NCI-H1048 (cell line): ENCODE measurements around the gene RHCE.
"Not testable (repeated sequence)": the region's sequence is repeated elsewhere in the genome, so short reads cannot be mapped to it uniquely, and the experiment has no call there.

ENCODE experiments used
- DNase-seq: peaks from one replicate; lab custom pipeline; 2025; lab: John Stamatoyannopoulos, UW

RHCE gene

DNA sequence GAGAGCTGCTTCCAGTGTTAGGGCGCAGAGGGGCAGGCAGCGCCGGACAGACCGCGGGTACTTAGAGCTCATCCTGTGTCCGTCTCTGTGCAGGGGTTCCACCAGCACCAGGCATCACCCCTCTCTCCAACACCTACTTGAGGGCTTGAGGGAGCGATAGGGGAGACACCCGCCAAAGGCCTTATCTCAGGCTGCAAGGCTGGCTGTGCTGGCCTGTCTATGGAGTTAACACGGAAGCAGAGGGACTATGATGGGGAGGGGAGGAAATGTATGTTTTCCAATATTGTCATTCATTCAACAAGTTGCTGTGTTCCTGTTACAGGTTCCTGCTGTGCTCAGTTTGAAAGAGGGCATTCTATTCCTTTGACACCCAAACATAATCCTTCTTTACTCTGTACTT is at the start of gene RHCE:
Gene RHCE, minus strand, starts transcription at position 111 of the 400 bp plus-strand sequence. Its CDS starts 39 bp downstream, at position 72.
- DNase-seq, result not testable (repeated sequence)

DNA sequence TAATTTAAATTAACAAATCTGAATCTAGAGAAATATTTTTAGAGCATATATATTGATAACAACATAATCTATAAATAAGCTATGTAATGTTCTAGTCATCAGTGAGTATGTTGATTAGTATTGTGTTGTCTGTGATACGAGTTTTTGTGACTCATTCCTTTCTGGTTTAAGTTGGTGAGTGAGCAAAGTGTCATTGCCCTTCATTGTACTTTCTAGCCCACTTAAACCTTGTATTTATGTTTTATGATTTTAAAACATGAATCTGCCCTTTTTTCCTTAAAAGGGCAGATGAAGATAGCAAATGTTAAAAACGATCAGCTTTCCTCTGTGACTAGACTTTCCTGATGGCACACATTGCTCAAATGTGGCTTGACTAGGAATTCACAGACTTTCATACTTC is 48.6 kb upstream of the RHCE start:
- DNase-seq, result no peak

DNA sequence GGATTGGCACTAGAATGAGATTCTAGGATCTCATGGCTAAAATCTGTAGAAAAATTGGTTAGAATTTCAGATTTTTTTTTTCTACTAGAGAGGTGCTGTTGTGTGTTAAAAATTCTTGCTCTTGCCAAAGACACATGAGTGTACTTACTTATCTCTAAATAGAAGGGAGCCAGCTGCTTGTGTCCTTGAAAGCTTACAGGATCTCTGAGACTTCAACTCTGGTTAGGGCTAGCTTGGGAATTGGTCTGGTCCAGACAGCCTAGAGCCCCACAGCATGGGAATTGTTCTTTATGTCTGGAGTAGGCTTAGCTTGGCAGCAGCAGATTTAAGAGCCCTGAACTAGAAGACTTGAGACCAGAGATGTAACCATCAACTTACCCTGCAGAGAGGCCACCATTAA is 47.4 kb upstream of the RHCE start:
- DNase-seq, result no peak

DNA sequence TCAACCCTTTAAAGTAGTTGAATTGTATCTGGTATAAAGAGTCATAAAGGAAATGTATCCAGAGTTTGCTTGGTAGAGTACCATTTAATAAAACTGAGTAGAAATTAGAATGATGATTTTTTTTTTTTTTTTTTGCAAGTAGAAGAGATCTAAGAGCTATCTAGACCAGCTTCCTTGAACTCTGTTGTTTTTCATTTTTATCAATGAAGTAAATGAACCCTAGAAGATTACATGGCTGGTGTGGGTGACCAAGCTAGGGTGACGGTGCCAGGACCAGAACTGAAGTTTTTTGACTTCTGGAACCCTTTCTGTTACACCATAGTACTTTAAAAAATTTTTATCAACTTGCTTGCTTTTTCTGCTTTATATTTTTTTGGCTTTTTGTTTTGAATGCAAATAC is 47.0 kb upstream of the RHCE start:
- no peak for DNase-seq

DNA sequence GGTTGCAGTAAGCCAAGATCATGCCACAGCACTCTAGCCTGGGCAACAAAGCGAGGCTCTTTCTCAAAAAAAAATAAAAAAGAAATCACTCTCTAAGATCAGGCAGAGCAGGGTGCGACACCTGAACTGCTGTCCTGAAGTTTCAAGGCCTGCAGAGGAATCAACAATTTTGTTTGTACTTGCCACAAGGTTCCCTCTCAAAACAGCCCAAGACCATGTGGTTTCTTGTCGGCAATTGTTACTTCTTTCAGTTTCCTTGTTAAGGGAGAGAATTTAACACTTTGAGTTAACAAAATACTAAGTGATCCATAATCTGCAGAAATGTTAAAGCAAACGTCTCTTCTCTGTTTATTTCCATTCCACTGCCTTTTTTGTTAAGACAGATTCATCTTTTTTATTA is 46.6 kb upstream of the RHCE start:
- DNase-seq, result no peak

DNA sequence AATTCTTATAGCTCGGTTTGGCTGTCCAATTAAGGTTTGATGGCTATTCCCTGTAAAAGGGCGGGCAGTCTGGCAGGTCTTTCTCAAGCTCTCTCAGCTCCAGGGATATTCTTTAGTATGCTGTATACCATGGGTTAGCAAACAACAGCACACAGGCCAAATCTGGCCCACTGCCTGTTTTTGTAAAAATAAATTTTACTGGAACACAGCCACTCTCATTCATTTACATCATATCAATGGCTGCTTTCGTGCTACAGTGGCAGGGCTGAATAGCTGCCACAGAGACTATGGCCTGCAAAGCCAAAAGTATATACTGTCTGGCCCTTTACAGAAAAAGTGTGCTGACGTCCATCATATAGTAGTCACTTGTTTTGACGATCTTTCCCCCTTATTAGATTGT is 42.1 kb upstream of the RHCE start:
- DNase-seq, result no peak

DNA sequence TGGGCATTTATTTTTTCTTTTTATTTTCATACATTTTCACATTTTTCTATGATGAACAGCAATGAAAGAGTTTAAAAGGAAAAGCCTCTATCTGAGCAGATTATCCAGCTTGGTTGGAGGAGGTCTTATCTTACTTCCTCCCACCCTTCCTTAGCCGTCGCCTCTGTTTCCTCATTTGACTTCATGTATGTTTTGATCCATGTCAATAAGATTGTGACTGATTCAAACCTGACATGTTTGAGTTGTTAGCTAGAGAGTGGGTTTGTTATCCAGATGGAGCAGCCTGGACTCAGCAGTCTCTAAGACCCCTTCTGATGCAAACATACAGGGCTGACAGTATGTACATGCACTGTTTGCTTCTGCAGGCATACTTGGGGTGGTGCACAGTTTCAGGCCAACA is 41.2 kb upstream of the RHCE start:
- DNase-seq, result no peak

DNA sequence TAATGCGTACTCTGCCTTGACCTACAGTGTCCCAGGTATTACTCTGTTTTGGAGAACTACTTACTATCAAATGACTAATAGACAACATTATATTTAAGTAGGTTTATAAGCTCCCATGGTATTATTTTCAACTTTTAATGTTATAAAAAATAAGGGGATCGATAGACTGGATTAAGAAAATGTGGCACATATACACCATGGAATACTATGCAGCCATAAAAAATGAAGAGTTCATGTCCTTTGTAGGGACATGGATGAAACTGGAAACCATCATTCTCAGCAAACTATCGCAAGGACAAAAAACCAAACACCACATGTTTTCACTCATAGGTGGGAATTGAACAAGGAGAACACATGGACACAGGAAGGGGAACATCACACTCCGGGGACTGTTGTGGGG is 40.2 kb upstream of the RHCE start:
- not testable (repeated sequence) for DNase-seq

DNA sequence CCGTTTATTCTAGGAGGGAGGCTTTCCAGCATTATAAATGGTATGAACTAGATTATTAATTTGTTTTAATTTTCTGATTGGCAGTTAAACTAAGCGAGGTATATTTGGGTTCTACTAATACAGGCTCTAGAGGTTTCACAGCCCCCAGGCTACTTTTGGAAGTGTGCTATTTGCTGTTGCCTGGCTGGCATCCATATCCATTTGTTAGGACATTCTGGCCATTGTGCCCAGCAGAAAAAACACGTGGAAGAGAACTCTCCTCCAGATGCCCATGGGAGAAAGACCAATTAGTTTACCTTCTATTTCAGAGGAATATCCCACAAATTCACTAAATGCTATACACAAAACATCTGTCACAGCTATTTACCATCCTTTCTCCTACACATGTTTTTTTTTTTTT is 39.4 kb upstream of the RHCE start:
- no peak for DNase-seq

DNA sequence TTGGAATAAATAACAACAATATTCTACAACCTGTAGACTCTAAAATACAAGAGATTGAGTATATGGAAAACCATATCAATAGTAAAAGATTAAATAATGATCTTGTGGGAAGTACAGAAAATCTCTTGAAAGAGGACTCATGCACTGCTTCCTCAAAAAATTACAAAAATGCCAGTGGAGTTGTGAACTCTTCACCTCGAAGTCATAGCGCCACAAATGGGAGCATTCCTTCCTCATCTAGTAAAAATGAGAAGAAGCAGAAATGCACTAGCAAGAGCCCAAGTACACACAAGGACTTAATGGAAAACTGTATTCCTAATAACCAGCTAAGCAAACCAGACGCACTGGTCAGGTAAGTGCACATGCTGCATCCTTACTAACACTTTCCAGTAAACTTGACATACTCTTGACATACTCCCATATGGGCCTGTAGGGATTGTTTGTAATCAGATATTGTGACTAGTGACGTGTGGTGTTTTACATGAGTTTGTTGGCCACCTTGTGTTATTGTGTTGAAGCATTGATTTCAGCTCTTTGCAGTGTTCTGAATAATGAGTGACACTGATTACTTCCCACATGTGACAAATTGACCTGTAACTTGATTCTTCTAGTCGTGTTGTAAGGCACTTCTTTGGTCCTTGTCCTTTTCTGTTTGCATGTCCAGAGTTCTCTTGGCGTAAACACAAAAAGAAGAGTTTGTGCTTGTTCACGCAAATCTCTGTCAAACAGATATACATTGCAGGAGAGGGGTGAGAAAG is 38.1 kb upstream of the RHCE start:
- no peak for DNase-seq

DNA sequence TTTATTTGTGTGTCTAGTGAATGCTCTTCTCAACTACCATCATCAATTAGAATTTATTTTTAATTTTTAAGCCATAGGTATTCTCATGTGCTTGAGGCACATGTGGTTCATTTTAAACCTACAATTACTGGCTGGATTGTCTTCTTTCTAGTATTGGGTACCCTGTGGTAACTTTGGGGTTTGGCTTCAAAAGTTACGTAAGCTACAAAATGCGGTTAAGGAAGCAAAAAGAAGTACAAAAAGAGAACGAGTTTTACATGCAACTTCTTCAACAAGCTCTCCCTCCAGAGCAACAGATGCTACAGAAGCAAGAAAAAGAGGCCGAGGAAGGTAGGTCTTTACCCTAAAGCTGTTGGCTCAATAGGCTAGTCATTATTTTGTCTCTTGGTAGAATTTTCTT is 35.9 kb upstream of the RHCE start:
- DNase-seq, result no peak

DNA sequence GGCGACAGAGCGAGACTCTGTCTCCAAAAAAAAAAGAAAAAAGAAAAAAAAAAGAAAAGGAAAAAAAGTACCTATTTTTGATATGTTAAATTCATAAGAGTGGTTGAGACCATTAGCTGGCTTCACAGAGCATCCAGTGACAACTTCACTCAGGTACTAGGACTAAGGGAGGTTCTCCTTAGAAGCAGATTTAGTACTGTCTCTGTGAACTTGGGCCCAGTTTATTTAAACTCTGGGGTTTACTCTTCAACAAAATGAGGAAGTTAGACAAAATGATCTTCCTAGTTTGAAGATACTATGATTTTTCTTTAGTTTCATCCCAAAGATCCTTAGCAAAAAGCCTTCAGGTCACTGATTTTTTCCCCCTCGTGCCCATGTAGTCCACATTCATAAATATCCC is 31.3 kb upstream of the RHCE start:
- DNase-seq, result no peak

DNA sequence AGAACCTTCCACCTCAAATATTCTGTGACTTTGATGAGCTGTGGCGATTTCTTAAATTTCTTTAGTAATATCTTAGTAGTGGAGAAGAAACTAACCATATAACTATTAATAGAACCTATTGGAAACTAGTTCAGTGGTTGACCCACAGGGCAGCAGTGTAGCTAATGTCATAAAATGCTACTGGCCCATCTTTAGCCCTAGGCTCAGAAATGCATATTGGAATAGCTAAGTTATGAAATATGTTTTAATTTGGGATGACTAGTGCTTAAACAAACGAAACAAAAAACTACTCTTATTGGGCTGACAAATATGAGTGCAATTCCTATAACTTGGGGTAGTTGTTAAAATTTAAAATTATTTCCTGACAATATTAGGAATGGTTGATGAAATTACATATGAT is 30.3 kb upstream of the RHCE start:
- no peak for DNase-seq

DNA sequence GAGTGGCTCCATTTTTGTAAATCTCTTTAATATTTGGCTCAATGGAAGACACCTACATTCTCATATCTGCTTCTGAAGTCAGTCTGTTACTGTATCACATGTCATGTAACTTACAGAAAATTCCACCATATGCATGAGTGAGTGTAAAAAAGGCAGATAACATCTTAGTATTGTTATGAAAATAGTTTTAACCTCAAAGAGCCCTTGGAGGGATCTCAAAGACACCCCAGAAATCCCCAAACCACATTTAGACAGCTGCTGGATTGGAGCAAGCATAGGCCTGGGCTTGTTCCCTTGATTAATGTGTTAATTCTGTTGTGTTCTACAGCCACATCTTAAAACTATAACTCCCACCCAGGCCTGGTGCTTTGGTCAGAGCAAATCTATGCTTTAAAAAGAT is 26.9 kb upstream of the RHCE start:
- no peak for DNase-seq

DNA sequence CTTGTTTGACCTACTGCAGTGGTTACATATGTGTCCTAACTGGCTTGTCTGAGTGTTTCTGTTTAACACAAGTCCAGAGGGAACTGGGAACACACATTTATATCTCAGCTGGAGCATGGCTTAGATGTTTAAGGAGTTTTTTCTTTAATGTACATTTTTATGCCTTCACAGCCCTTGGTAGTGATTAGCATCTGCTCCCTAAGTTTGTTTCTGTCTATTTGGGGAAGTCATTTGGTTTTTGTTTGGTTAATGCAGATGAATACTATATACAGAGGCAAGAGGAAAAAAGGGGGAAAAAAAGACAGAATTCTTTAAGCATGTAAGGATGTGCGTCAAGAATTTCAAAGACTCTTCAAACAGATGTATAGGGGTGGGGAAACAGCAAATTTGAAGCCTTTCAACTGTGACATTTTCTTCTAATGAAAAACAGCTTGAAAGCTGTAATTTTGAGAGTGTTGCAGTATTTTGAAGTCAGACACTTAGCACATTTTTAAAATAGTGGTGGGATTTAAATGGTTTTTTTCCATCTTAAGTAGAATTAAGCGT is 25.4 kb upstream of the RHCE start:
- no peak for DNase-seq

DNA sequence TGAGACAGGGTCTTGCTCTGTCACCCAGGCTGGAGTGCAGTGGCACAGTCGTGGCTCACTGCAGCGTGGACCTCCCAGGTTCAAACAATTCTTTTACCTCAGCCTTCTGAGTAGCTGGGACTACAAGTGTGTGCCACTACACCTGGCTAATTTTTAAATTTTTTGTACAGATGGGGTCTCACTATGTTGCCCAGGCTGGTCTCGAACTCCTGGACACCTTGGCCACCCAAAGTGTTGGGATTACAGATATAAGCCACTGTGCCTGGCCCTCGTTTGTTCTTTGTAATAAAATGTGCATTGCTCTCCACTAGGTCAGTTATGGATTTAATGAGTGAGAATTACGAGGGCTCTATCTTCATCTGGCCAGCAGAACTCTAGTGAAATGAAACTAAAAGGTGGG is 24.0 kb upstream of the RHCE start:
- DNase-seq, result not testable (repeated sequence)

DNA sequence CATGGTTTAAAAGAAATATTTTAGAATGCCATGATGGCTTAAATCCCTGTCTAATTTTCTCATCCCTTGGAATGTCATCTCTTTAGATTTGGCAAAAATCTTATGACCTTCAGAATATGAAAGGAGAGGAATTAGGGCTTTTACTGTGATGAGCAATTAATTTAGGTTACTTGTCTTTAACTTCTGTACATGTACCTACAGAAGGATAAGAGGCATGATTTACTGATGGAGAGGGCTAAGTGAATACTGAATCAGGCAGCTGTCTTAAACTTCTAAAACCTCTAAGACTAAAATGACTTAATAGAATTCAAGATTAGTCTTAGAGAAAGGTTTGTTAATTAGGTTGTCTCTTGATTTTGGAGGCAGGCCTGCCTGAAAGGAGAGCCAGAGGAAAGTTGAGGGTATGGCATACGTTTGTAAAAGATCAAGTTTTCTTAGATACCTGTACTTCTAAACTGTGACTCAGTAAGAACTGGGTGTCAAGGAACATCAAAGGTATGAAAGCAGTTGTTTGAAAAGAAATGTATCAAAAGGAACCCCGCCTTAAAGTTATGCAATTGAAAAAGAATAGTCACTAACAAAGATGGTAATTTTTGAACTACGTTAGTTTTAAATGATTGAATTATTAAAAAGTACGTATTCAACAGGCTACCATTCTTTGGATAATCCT is 22.5 kb upstream of the RHCE start:
- DNase-seq, result no peak

DNA sequence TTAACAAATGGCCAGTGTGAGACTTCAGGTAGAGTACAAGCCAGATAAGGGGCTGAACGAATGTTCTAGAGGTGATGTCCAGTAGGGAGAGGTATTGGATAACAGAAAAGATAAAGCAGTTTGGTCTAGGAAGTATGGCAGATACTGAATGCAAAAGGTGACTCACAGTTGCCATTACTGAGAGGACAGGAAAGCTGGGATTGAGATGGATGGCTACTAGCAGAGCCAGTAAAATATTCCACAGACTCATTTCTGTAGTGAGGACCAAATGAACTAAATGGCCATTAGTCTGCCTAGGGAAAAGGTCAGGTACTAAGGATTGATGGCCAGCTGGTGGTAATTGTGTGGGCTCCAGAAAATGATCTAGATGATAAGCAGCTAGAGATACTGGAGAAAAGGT is 21.6 kb upstream of the RHCE start:
- no peak for DNase-seq

DNA sequence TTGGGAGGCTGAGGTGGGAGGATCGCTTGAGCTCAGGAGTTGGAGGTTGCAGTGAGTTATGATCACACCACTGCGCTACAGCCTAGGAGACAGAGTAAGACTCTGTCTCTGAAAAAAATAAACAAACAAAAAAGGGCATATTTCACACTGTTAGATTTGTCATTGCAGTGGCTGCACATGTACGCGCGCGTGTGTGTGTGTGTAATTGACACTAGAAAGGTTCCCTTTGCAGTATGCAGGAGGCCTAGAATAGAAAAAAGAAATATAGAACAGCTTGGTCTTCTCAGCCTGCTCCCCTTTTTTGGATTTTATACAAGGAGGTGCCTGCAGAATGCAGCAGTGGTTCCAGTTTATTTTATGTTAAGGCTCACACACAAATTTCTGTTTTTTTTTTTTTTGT is 18.7 kb upstream of the RHCE start:
- no peak for DNase-seq

DNA sequence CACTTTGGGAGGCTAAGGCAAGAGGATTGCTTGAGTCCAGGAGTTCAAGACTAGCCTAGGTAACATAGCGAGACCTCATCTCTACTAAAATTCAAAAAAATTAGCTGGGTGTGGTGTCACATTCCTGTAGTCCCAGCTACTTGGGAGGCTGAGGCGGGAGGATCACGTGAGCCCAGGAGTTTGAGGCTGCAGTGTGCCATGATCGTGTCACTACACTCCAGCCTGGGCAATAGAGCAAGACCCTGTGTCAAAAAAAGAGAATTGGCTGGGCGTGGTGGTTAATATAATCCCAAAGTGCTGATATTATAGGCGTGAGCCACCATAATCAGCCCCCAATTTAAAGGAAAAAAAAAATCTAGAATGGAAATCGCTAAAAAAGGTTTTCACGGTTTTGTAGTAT is 17.0 kb upstream of the RHCE start:
- no peak for DNase-seq

DNA sequence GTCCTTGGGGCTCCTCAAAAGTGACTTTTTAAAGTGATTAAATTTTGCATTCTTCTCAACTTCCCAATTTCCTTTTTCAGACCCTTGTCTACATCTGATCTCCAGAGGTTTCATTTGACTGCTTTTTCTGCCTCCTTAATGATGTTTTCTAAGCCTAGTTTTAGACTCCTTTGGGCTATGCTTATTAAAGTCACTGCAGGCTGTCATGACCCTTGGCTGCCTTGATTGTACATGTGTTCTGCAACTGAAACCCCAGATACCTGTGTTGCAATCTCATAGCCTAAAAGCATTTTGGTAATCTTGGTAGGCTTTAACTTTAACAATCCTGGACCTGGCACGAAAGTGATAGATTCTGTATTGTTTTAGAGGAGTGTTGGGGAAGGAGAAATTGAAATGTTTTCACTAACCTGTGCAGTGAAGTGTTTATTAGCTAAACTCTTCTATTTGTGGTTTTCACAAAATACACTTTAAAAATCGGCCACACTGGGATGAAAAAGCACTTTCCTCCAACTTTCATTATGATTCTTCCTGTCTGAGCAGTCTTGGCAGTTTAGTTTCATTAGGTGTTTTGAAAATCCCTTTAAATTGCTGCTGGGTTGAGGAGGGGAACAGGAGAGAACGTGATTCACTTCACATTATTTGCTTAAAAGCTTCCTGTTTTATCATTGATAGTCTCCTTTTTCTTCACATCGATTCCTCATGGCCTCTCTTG is 14.9 kb upstream of the RHCE start:
- DNase-seq, result no peak

DNA sequence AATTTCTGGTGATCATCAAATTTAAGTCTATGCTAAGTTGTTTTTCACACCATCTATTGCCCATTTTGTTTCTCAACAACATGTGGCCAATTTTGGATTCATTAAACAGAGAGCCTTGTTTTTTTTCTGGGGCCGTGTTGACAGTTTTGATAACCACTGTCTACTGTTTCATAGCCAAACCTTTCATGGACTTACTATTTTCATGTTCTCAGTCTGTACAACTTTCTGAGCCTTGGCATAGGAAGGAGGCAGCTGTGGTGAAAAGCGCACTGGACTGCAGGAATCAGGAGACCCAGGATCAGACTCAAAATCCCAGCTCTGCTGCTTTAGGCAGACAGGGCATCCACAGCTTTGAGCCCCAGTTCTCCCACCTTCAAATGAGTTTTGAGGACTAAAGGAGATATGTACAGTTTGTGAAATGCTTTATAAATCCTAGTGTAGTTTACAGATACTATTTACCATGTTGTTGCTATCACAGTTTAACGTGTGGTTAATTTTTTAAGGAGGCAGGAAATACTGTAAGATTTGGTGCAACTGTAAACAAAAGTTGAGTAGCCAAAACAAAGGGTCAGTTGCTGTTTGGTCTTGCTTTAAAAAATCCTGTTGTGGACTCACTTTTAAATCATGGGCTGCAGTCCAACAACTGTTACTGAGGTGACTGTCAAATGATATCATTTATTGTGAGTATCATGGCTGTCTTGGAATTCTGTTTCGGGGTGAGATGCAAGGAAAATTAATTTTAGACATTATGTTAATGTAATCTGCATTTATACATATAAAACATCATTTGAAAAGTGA is 13.0 kb upstream of the RHCE start:
- no peak for DNase-seq
